Suprapubic skin (tissue), 4 donors: ENCODE data around the gene NDUFB2. TPM values are rescaled to one million over a fixed set of nuclear protein-coding genes. Genes with fewer than 3 reads are reported as not detected.
A peak's percentile ranks its signal among the peaks of the same experiment; 100 is the strongest.
"Not testable (repeated sequence)": the region's sequence is repeated elsewhere in the genome, so short reads cannot be mapped to it uniquely, and the experiment has no call there.

Experiments used
- DNase-seq, 2 donors: peaks; one replicate each; pipeline ENCODE4 v3.0.0-alpha.2; 2019; ENCODE audit warnings: low spot score in 2 of 2
- H3K27ac ChIP-seq: fragments of 200-600 bp; sonication (generic); one replicate; pipeline ENCODE4 v1.5.1; 2019
- H3K27me3 ChIP-seq: fragments of 200-600 bp; sonication (generic); one replicate; pipeline ENCODE4 v1.5.1; 2019
- H3K36me3 ChIP-seq: fragments of 200-600 bp; sonication (generic); one replicate; pipeline ENCODE4 v1.5.1; 2019
- H3K4me1 ChIP-seq: fragments of 200-600 bp; sonication (generic); one replicate; pipeline ENCODE4 v1.5.1; 2019
- H3K4me3 ChIP-seq: fragments of 200-600 bp; sonication (generic); one replicate; pipeline ENCODE4 v1.5.1; 2019; ENCODE audit warnings: mild to moderate bottlenecking
- H3K9me3 ChIP-seq: fragments of 200-600 bp; sonication (generic); one replicate; pipeline ENCODE4 v1.5.1; 2019
- CTCF ChIP-seq, 2 donors: fragments of 200-600 bp in 1 of 2; fragments of 450-650 bp in 1 of 2; sonication (generic) in 1 of 2; IDR thresholded peaks; one replicate each; pipeline ENCODE4 v1.5.1; 2016 to 2019; ENCODE audit warnings: antibody characterized with exemption in 2 of 2, mild to moderate bottlenecking in 1 of 2, moderate library complexity in 1 of 2
- EP300 ChIP-seq: sonication (generic); formaldehyde crosslinking; IDR thresholded peaks from one replicate; pipeline ENCODE4 v1.6.1; 2017; ENCODE audit warnings: antibody characterized with exemption
- POLR2A ChIP-seq, 2 donors: fragments of 450-650 bp; IDR thresholded peaks; one replicate each; pipeline ENCODE4 v1.6.1; 2017; ENCODE audit warnings: antibody characterized with exemption in 2 of 2, mild to moderate bottlenecking in 2 of 2, moderate library complexity in 2 of 2
- POLR2AphosphoS5 ChIP-seq, 3 donors: sonication (generic); formaldehyde crosslinking; IDR thresholded peaks; one replicate each; pipeline ENCODE4 v1.6.1; 2017; ENCODE audit warnings: antibody characterized with exemption in 3 of 3
- WGBS: methylation state at CpG from one replicate; pipeline ENCODE4 v1.1.5; 2018; 5-methylcytosine and 5-hydroxymethylcytosine counted together
- total RNA-seq, 4 donors: library from RNA; depleted of rRNA; stranded (reverse); fragments of >200 nt; gene quantifications; one replicate each; pipeline ENCODE4 v1.1.0, GENCODE V29; 2016

Gene NDUFB2
- total RNA-seq, 4 donors from 2014 or later = 104 to 435 (median 229) TPM

- Histone ChIP-seq H3K9me3 (no peaks in the 10 kb centered on the region), H3K4me3 (no peak overlapping the region), H3K4me1 (peaks cover 27% of the 10 kb centered on the region), H3K27ac (no peak overlapping the region), H3K36me3 (peaks cover 23% of the 10 kb centered on the region), H3K27me3 (no peaks in the 10 kb centered on the region)
- no peak for TF ChIP-seq CTCF (IDR thresholded peaks at IDR 0.05)
- WGBS = 70% methylated on average over 8 of the region's 8 CpGs
- DNase-seq = peak; percentile 57 to 61
Measured at GRCh38 chr7:140674899-140675701, 21.4 kb upstream of the NDUFB2 start.

GRCh38 chr7:140675726-140676125, 20.8 kb upstream of the NDUFB2 start:
- H3K4me3 ChIP-seq = no peak overlapping the region
- DNase-seq = peak; percentile 17 to 52
- 88% methylated on average over 4 of the region's 4 CpGs for WGBS
- H3K27me3 ChIP-seq = no peaks in the 10 kb centered on the region
- no peak overlapping the region for H3K27ac ChIP-seq
- peaks cover 29% of the 10 kb centered on the region for H3K36me3 ChIP-seq
- peaks cover 27% of the 10 kb centered on the region for H3K4me1 ChIP-seq
- H3K9me3 ChIP-seq = no peaks in the 10 kb centered on the region
- TF ChIP-seq CTCF (IDR thresholded peaks at IDR 0.05) = no peak
- TF ChIP-seq POLR2A (IDR thresholded peaks at IDR 0.05) = no peak
- TF ChIP-seq POLR2AphosphoS5 (IDR thresholded peaks at IDR 0.05) = no peak
- no peak for TF ChIP-seq EP300

GRCh38 chr7:140676306-140676705, 20.2 kb upstream of the NDUFB2 start:
- H3K27me3 ChIP-seq = no peaks in the 10 kb centered on the region
- peaks cover 34% of the 10 kb centered on the region for H3K36me3 ChIP-seq
- WGBS = 93% methylated on average over 3 of the region's 3 CpGs
- peaks cover 27% of the 10 kb centered on the region for H3K4me1 ChIP-seq
- TF ChIP-seq EP300 = no peak
- TF ChIP-seq POLR2AphosphoS5 (IDR thresholded peaks at IDR 0.05) = no peak
- TF ChIP-seq POLR2A (IDR thresholded peaks at IDR 0.05) = no peak
- TF ChIP-seq CTCF (IDR thresholded peaks at IDR 0.05) = no peak
- DNase-seq = no peak
- no peak overlapping the region for H3K4me3 ChIP-seq
- H3K9me3 ChIP-seq = no peaks in the 10 kb centered on the region
- no peak overlapping the region for H3K27ac ChIP-seq

- WGBS = 91% methylated on average over 11 of the region's 11 CpGs
- peak; percentile 13 to 45 for DNase-seq
- peaks cover 41% of the 10 kb centered on the region for H3K36me3 ChIP-seq
Measured at GRCh38 chr7:140676956-140677355, 19.6 kb upstream of the NDUFB2 start.

GRCh38 chr7:140677496-140677895, 19.0 kb upstream of the NDUFB2 start:
- Histone ChIP-seq H3K36me3 (peaks cover 44% of the 10 kb centered on the region), H3K27ac (no peak overlapping the region), H3K4me3 (no peak overlapping the region), H3K27me3 (no peaks in the 10 kb centered on the region), H3K9me3 (no peaks in the 10 kb centered on the region), H3K4me1 (peaks cover 27% of the 10 kb centered on the region)
- DNase-seq = peak in 1 of 2 donors; percentile 1
- TF ChIP-seq CTCF (IDR thresholded peaks at IDR 0.05) (no peak), POLR2AphosphoS5 (IDR thresholded peaks at IDR 0.05) (no peak), POLR2A (IDR thresholded peaks at IDR 0.05) (no peak), EP300 (no peak)
- WGBS = 95% methylated on average over 3 of the region's 3 CpGs

More at GRCh38 chr7:140676956-140677355, 19.6 kb upstream of the NDUFB2 start:
- H3K4me3 ChIP-seq, H3K27ac ChIP-seq, H3K9me3 ChIP-seq, H3K27me3 ChIP-seq: not testable (repeated sequence)
- H3K4me1 ChIP-seq = peaks cover 27% of the 10 kb centered on the region
